ENCODE measurements around the gene ALDH1A2.

ALDH1A2 gene

DNA sequence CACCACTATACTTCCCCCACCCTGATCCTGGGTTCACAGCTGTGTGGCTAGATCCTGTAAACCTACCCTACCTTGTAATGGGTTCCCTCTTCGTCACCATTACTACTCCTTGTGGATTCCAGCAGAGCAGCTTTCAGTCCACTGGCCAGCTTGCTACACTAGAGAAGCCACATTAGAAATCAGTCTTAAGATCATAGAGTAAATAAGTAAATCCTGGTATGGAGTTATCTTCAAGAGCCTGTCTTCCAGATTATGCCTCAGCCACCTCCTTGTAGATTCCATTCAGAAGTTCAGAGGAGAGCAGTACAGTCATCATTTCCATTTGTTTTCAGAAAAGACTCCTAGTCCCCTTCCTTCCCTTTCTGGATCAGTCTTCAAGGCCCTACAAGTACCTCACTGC is 123.7 kb downstream of the ALDH1A2 start:
- no peak for DNase-seq

DNA sequence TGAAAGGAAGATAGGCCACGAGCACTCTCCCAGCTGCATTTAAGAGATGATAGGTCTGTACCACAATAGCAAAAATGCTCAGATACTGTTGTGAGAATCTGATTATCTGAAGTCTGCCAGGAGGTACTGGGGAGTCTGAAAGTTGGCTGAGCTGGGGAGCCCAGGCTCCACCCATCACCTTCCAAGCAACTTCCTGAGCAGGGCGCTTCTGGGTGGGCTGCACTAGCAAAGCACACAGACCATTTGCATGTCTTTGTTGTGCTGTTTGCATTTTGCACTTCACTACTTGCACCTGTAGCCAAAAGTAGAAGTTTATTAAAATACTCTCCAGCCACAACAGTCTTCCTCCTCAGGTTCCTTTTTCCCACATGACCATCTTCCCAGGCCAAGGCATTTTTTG is 133.2 kb downstream of the ALDH1A2 start:
- DNase-seq: no peak

GRCh38 chr15:57931570-57931969 is 133.9 kb downstream of the ALDH1A2 start:
- no peak for DNase-seq

GRCh38 chr15:57927091-57927631 is 138.3 kb downstream of the ALDH1A2 start:
- DNase-seq: no peak

GRCh38 chr15:57925650-57926049 is 139.9 kb downstream of the ALDH1A2 start:
- no peak for DNase-seq

DNA sequence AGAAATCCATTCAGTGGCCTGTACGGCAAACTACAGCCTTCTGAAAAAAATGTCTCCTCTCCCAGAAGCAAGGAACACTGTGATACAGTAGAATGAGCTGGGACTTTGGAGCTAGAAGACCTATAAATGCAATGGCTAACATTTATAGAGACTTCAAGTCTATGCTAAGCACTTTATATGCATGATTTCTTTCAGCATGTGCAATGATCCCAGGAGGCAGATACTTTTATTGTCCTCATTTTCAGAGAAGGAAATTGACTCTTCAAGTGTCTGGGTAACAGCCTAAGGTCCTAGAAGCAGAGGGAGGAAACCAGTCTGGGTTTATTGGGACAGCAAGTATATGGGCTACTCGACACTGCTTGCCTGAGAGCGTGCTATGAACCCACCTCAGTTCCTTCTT is 140.9 kb downstream of the ALDH1A2 start:
- DNase-seq: no peak

DNA sequence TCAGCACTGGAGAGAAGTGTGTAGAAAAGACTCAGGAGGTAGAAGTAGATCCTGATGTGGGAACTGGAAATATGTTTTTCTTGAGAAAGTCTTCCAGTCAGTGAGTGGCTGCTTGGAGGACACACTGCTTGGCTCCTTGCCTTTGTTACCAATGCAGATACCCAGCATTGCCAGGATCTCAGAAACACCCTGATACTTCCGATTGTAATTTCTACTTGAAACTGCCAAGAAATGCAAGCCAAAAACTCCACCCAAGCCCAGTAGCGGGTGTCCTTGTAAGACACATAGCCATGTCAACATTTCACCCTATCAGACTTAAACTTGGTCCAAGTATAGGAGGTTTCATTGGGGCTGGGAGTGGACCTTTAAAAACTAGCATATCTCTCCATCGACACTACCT is 141.8 kb downstream of the ALDH1A2 start:
- DNase-seq: no peak

DNA sequence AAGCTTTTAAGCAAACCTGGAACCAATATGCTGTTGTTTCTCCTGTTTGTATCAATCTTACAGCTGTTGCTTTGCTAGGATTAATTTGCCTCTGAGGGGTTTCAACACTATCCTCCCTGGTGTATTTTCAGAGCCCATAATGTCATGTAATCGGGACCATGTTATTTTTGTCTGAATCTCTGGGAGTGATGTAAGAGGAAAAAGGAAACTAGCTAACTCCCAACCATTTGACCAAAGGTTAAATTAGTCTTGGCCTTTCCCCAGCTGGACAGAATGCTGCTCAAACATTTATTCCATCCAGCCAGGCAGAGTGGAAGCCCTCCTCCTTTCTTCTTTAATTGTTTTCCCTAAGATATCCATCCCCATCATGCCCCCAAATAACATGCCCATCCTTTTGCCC is 142.2 kb downstream of the ALDH1A2 start:
- no peak for DNase-seq

- no peak for DNase-seq
Measured at GRCh38 chr15:57922776-57923175, 142.7 kb downstream of the ALDH1A2 start.

DNA sequence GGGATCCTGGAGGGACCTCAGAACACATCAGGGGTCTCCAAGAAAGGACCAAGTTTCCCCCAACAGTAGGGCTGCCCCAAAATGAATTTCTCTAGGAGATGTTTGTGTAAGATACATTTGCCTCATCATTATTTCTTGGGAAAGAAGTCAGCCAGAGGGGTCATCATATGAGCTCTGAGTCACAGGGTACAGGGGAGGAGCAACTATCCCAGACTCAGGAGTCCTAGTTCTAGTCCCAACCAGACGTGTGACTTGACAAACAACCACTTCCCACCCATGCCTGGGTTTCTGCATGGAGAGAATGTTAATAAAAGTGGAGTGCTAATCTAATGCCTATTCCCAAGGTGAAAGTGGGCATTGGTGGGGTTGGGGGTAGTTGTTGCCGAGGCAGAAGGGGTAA is 144.1 kb downstream of the ALDH1A2 start:
- no peak for DNase-seq

DNA sequence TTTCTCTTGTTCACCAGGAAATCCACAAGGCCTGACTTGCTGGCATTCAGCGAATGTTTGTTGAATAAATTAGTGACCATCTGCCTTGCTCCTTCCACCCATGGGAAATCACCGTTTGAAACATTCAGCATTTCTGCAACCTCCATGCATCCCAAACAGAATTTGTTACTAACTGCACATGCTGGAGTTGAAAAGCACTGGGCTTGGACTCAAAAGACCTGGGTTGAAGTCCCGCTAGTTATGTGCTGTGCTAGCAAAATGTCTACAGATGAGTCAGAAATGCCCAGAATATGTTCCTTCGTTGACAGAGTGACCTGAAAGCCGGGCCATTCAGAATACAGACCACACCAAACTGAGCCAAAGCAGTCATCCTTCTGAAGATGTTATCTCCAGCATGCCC is 144.6 kb downstream of the ALDH1A2 start:
- DNase-seq: no peak

DNA sequence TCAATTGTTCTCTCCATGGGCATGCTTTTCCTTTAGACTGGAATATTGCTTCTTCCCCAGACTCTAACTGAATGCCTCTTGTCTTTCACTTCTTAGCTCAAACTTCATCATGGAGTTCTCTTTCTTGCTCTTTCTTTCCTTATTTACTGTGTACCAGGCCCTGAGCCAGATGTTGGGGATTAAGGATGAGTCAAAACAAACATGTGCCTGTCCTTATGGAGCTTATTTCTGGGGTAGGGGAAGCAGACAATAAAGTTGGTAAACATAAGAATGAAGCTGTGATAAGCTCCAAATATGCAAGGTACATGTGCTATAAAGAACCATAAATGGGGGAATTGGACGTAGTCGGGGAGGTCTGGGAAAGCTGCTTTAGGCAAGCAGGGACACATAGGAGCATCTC is 145.8 kb downstream of the ALDH1A2 start:
- DNase-seq: no peak

DNA sequence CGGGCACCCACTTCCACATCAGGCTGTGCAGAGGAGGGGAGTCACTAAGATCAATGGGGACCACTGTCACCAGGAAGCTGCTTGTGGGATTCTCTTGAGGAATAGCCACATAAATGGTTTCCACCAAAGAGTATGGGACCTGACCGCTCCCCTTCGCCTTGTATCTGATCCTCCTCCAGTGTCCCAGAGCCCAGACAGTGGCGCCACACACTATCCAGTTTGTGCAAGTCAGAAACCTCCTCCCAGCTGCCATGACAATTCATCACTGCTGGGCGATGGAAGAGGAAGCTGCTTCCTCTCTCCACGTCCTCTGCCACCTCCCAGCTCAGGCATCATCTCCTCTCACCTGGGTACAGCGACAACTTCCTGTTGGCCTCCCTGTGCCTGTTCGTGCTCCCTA is 147.5 kb downstream of the ALDH1A2 start:
- DNase-seq: no peak

GRCh38 chr15:57916695-57917094 is 148.8 kb downstream of the ALDH1A2 start:
- DNase-seq: no peak

DNA sequence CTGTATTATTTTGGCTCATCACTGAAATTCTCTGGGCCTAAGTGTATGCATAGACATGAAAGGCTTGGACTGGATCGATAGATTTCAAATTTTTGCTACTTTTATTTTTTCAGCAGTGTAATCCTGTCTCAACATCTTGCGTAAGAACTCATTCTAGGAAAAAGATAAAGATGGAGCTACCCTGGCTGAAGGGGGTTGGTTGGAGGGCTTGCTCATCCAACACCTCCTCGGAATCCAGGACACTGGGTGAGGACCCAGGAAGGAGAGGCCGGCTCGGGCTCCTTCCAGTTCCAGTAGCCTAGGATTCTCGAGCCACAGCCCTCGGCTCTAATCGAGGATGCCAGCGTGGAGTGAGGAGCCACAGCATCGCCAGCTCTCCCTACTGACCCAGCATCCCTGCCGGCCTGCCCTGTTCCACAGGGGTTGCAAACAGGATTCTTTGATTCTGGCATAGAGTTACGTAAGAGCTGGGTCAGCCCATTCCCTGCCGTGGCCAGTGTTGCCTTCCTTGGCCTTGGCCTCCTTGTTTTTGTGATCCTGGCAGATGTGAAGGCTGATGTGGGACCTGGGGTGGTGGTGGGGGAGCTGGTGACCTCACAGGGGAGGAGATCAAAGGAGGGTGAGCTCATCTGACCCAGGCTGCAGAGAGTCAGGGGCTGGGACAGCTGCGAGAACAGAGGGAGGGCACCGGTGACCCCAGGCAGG is 149.5 kb downstream of the ALDH1A2 start:
- no peak for DNase-seq

DNA sequence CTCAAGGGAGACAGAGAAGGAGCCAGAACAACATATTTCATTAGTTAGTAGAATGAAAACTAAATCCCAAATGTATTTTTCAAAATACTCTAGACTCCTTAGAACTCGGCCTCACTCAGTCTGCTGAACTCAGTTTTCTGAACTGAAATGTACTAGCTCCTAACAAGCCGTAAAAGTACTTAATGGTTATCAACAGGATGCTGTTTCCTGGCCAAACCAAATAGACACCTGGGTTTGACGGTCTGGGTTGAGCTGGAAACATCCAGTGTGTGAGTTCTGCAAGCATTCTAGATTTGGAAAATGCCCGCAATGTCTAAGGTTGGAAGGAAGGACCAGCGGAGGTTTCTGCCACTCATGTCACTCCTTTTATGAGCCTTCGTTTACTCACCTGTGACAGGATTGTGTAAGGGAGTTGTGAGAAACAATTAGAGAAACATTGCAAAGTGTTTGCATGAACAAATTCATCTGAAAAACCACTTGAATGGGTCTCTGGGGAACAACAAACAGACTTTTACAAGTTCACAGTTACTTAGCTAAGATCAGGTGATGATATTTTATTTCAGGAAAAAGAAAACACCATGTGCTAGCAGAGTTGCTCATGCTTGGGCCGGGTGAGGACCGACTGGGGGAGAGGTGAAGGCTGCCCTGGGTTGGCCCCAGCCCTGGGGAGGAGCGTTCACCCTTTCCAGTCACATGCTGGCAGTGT is 151.0 kb downstream of the ALDH1A2 start:
- no peak for DNase-seq

DNA sequence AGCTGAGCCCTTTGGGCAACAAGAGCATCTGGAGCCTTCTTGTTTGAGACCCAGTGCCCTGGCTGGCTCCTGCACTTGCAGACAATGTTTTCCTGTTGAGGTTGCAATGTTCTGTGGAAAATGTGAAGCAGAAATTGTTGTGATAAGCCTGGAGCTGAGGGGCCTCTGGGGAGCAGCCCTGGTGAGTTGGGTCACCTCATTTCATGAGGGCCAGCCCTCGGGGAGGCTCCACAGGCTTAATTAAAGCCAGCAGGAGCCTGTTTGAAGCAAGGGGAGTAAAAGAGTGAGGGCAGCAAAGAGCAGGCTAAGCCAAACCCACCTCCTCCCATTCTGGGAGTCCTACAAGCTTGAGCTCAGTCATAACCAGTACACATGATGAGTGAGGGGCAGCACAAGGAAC is 154.3 kb downstream of the ALDH1A2 start:
- no peak for DNase-seq

- DNase-seq: no peak
Measured at GRCh38 chr15:57910672-57911071, 154.8 kb downstream of the ALDH1A2 start.

- no peak for DNase-seq
Measured at GRCh38 chr15:57909388-57909787, 156.1 kb downstream of the ALDH1A2 start.

DNA sequence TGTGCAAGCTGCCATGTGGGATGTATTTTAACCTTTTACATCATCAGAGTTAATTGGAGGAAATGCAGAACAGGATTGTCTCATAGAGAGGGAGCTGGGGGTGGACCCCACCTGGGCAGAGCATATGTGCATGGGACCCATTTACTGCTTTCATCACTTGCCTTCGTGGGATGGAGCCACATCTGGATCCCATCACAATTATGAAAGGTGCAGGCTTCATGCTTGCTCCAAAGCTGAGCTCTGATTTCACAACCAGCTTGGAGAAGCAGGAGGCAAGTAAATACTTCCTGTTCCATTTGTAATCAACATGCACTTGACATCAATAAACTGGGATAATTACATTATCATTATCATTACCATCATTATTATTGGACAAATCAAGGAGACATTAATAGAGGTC is 161.9 kb downstream of the ALDH1A2 start:
- no peak for DNase-seq

Measured in hematopoietic multipotent progenitor cell treated with erythropoietin and hydrocortisone succinate and interleukin-3 and kit ligand, for 8 days (in vitro differentiated cells).